ENCODE data around the gene RPTOR. TPM values are rescaled to one million over a fixed set of nuclear protein-coding genes. Genes with fewer than 3 reads are reported as not detected.

The RPTOR gene
- total and polyA plus RNA-seq, 10 of the 15 experiments (the other 5 are each of a cell fraction or from before 2014, with no cell fraction given), result 0.18 to 32.1 (median 7.8) TPM

DNA sequence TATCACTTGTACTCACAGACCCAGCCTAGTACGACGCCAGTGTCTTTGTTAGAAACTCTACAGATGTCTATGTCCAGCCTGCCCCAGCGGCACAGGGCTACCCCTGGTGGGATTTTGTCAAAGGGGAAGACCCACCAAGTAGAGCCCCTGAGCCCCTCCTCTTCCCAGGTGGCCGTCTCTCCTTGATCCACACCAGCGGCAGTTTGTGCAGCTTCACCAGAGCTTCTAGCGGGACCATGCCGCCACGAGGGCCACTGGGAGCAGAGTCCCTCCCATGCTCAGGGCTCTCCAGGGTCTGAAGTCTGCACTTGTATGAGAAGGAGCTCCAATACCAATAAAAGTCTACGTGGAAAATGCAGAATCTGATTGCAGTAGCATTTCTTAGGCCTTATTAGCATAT lies 157.1 kb downstream of the RPTOR start (continued):
- TF ChIP-seq RELB (IDR thresholded peaks at IDR 0.05; ENCODE audit: low read depth) (no peak), SREBF2 (IDR thresholded peaks at IDR 0.05; ENCODE audit: low read length) (no peak), POU2F2 (IDR thresholded peaks at IDR 0.05; ENCODE audit: borderline replicate concordance, low read depth, low read length) (no peak), MEF2A (IDR thresholded peaks at IDR 0.05; ENCODE audit: insufficient read depth, low read depth, low read length) (no peak), CREM (IDR thresholded peaks at IDR 0.05; ENCODE audit: low read depth) (no peak), NKRF (conservative IDR thresholded peaks at IDR 0.05) (no peak)

DNA sequence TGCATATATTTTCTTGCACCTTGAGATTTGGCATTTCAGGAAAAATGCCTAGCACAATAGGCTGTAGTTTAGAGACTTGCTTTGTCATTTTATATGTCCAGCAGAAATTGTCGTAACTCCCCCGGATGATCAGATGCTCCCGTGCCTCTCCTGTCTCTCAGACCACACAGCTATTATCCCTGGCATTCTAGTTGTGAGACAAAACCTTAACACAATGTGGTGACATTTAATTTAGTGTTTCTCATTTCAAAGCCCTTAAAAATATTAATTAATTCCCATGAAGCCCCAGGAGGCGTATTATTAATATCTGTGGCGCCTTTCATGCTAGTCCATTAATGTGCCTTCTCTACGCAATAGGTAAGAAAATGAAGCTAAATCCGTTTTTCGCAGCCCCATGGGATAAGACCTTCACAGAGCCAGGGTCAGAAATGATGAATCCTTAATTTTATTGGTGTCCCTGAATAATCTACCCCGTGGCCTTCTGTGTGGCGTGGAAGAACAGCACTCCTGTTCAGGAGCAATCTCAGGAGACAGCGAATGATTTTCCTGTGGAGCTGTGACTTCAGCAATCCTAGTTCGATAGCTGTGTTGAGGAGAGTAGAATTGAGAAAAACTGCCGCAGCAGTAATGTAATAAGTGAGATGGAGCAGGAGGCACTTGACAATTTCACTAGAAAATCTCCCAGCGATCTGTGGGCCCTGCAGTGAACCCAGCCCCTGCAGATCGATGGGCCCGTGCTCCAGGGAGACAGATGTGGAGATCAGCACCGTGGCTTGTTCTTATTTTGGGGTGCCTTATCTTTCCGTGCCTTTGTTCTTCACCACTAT lies 157.9 kb downstream of the RPTOR start:
- SMC1A ChIA-PET (ENCODE audit: uncharacterized antibody, unreplicated experiment), result no interaction called here
- no peaks in the 10 kb centered on the region for H4K20me1 ChIP-seq (ENCODE audit: control insufficient read depth, insufficient read depth)
- no peak for ATAC-seq
- H3K9ac ChIP-seq (ENCODE audit: control insufficient read depth, insufficient read depth, low read length), result no peak overlapping the region
- no peaks in the 10 kb centered on the region; a peak in 1 of 4 replicates for H3K36me3 ChIP-seq (ENCODE audit: control insufficient read depth in 2 of 2, insufficient read depth in 2 of 2, low read length in 1 of 2)
- CTCF ChIA-PET, result no interaction called here
- peaks cover 18% of the 10 kb centered on the region for H3K4me1 ChIP-seq (ENCODE audit: control insufficient read depth, insufficient read depth, low read length)
- WGBS (ENCODE audit: insufficient coverage, insufficient replicate concordance, low lambda C conversion rate, missing lambda C conversion rate), result 91% methylated on average over 18 of the region's 18 CpGs
- no peaks in the 10 kb centered on the region for H3K27me3 ChIP-seq (replicated peaks in 1 of 2; ENCODE audit: control insufficient read depth in 2 of 2, insufficient read depth in 2 of 2, low read length in 1 of 2)
- DNase-seq (ENCODE audit: low read depth, low spot score), result no peak
- no peak overlapping the region for H3K4me3 ChIP-seq
- RAD21 ChIA-PET (ENCODE audit: unreplicated experiment), result no interaction called here
- H3K27ac ChIP-seq (ENCODE audit: control insufficient read depth, insufficient read depth), result 0 out of 2 replicates have a peak overlapping the region, but pooled peaks have one; percentile 11
- H3K4me2 ChIP-seq (ENCODE audit: control insufficient read depth, insufficient read depth), result no peak overlapping the region
- POLR2A ChIA-PET, result interaction anchor here (0.5 kb wide), 1 partner anchor 73 kb away, joined by 3 read pairs; no protein-coding TSS in a partner anchor
- no peak overlapping the region for H2AFZ ChIP-seq (ENCODE audit: control insufficient read depth, low read depth, low read length)
- no peaks in the 10 kb centered on the region; the same call in none of the 2 replicates for H3K79me2 ChIP-seq (ENCODE audit: control insufficient read depth, insufficient read depth, low read length)
- no peaks in the 10 kb centered on the region; the same call in 2 of the 3 replicates for H3K9me3 ChIP-seq (replicated peaks; ENCODE audit: control insufficient read depth, insufficient read depth, low read length)
- intact Hi-C loops (cut with micrococcal nuclease; ENCODE audit: unreplicated experiment) (no loop called here), in situ Hi-C loops (cut with MboI) (no loop called here)
- FAIRE-seq, result no peak
- BruUV-seq (replicated peaks), result no TSS peak
- TF ChIP-seq GATAD2B (conservative IDR thresholded peaks at IDR 0.05; ENCODE audit: low read depth), result no peak
- no peak for TF ChIP-seq ATF3 (IDR thresholded peaks at IDR 0.05; ENCODE audit: borderline replicate concordance, extremely low read depth, low read depth, low read length)
- TF ChIP-seq TCF3 (IDR thresholded peaks at IDR 0.05; ENCODE audit: borderline replicate concordance, insufficient read depth, low read depth, low read length), result no peak
- TF ChIP-seq, protein P1, sequence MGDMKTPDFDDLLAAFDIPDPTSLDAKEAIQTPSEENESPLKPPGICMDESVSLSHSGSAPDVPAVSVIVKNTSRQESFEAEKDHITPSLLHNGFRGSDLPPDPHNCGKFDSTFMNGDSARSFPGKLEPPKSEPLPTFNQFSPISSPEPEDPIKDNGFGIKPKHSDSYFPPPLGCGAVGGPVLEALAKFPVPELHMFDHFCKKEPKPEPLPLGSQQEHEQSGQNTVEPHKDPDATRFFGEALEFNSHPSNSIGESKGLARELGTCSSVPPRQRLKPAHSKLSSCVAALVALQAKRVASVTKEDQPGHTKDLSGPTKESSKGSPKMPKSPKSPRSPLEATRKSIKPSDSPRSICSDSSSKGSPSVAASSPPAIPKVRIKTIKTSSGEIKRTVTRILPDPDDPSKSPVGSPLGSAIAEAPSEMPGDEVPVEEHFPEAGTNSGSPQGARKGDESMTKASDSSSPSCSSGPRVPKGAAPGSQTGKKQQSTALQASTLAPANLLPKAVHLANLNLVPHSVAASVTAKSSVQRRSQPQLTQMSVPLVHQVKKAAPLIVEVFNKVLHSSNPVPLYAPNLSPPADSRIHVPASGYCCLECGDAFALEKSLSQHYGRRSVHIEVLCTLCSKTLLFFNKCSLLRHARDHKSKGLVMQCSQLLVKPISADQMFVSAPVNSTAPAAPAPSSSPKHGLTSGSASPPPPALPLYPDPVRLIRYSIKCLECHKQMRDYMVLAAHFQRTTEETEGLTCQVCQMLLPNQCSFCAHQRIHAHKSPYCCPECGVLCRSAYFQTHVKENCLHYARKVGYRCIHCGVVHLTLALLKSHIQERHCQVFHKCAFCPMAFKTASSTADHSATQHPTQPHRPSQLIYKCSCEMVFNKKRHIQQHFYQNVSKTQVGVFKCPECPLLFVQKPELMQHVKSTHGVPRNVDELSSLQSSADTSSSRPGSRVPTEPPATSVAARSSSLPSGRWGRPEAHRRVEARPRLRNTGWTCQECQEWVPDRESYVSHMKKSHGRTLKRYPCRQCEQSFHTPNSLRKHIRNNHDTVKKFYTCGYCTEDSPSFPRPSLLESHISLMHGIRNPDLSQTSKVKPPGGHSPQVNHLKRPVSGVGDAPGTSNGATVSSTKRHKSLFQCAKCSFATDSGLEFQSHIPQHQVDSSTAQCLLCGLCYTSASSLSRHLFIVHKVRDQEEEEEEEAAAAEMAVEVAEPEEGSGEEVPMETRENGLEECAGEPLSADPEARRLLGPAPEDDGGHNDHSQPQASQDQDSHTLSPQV (IDR thresholded peaks at IDR 0.05), result no peak
- TF ChIP-seq ZNF622 (IDR thresholded peaks at IDR 0.05), result no peak
- no peak for TF ChIP-seq ZNF384 (IDR thresholded peaks at IDR 0.05; ENCODE audit: borderline replicate concordance, low read depth, low read length)
- TF ChIP-seq RELA (IDR thresholded peaks at IDR 0.05; ENCODE audit: borderline replicate concordance, partially characterized antibody), result no peak
- TF ChIP-seq RBBP5 (conservative IDR thresholded peaks at IDR 0.05), result no peak
